GM21515 (cell line): ENCODE results near the gene SCNN1A.
"Not testable (repeated sequence)": the region's sequence is repeated elsewhere in the genome, so short reads cannot be mapped to it uniquely, and the experiment has no call there.

ENCODE experiments used
- ATAC-seq: cut with Tn5 transposase; IDR thresholded peaks from one replicate; pipeline ENCODE4 v1.9.1; 2021; ENCODE audit not compliant: unreplicated experiment

SCNN1A gene

DNA sequence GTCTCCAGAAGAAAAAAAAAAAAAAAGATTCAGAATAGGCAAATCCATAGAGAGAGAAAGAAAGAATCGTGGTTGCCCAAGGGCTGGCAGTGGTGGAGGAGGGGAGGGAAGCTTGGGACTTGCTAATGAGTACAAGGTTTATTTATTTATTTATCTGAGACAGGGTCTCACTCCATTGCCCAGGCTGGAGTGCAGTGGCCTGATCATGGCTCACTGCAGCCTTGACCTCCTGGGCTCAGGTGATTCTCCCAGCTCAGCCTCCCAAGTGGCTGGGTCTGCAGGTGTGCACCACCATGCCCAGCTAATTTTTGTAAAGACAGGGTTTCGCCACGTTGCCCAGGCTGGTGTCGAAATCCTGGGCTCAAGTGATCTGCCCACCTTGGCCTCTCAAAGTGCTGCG is 23.7 kb downstream of the SCNN1A start:
- ATAC-seq: no peak

DNA sequence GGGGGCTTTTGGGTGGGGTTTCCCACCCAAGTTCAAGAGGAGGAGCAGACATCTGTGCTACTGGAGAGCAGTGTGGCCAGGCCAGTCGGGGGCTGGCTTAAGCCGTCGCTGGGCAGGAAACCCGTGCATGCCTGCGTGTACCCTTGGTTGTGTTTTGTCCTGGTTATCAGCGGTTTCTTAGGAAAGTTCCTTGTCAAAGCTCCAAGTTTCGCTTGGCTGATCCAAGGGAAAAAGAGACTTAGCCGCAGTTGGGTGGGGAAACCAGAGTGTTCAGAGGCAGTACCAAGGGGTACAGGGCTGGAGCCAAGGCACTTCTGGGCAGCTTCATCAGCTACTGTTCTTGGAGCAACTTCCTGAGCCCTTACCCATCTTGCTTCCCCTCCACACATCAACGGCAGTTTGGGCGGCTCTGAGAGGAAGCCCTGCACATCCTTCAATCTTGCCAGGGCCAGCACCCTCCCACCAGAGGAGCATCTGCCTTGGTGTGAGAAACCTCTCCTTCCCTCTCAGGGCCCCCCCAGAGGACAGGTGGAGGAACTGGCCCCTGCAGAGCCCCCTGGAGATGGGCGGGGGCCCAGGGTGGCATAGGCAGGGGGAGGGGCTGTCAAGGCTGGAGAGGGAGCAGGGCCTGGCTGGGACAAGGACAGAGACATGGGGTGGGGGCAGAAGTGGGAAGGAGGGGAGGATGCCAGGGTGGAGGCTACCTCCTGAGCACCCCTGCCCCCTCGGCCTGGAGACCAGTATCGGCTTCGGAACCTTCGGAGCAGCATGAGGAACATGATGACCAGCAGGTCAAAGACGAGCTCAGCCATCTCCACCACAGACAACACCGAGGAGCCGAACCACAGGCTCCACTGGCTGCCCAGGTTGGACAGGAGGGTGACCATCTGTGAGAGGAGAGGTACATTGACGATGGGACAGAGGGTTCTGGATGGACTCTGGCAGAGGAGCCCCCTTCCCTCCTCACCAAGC is 27.7 kb downstream of the SCNN1A start:
- no peak for ATAC-seq

DNA sequence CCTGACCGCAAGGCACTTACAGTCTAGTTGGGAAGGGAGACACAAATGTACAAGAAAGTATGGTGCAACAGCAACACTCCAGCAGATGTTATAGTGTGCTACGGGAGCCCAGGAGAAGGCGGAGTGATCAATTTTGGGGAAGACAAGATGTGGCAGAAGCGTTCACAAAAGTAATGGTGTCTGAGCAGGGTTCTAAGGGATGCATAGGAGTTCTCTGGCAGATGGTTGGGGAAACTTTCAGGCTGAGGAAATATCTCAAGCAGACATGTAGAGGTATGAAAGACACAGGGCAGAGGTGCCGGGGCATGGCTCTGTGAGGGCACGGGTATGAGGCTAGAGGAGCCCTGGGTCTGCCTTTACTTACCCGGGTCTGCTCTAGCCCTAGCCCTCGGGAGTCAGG is 28.4 kb downstream of the SCNN1A start:
- ATAC-seq: no peak

DNA sequence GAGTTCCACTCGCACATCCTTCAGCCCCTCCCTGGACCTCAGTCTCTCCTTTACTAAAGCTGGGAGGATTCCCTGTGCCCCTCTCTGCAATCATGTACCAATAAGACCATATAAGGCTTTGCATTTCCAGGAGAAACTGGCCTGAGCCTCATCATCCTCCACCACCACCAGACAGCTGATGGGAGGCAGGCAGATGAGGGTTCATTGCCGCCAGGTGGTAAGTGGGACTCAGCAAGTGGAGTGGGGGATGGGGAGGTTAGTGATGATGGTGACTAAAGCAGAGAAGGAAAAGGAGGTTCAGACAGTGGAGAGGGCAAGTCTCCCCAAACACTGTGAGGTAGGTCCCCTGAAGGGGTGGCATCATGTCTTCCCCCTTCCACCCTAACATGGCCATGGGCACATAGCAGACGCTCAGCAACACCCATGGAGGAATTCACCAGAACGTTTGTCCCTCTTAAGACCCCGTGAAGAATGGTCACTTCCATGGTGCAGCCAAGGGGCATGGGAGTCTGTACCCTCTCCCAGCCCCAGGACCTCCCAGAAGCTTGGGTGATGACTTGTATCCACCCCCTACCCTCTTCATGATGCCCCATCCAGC is 29.0 kb downstream of the SCNN1A start:
- no peak for ATAC-seq

DNA sequence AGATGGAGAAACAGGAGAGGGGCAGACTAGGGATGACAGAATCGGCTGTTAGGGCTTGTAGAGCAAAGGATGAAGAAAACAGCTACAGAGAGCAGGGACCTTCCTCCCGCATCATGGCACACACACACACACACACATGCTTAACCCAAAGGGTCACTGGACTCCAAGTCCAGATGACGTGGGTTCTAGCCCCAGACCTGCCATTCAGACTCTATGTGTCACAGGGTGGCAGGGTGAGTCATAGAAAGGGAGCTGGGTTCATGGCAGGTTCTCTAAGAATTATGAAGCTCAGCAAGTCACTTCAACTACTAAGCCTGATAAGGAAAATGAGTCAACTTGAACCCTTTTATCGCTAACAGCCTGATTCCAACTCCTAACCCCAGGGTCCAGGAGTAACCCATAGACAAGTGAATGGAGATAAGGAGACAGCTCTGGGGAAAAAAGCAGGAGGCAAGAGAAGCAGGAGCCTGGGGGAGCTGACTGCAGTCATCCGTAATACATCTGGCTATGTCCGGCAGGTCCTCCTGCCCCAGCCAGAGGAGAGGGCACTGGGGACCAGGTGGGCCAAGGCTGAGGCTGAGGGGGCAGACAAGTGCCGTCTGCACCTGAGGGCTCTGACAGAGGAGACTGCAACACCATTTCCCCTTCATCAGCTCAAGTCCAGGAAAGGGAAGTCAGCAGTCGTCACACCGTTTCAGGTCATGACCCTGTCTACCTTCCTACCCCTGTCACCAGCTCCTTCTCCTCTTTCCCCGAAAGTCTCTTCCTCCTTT is 29.9 kb downstream of the SCNN1A start:
- no peak for ATAC-seq

DNA sequence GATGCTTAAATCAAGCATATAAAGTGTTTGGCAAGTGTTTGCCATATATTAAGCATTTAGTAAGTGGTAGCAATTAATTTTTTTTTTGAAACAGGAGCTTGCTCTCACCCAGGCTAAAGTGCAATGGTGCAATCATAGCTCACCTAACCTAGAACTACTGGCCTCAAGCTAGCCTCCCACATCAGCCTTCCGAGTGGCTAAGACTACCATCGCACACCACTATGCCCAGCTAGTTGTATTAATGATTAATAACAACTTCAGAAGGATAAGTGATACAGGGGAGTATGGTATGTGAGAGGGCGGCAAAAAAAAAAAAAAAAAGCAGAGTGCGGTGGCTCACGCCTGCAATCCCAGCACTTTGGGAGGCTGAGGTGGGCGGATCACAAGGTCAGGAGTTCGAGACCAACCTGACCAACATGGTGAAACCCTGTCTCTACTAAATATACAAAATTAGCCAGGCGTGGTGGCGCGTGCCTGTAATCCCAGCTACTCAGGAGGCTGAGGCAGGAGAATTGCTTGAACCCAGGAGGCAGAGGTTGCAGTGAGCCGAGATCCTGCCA is 31.2 kb downstream of the SCNN1A start:
- not testable (repeated sequence) for ATAC-seq

DNA sequence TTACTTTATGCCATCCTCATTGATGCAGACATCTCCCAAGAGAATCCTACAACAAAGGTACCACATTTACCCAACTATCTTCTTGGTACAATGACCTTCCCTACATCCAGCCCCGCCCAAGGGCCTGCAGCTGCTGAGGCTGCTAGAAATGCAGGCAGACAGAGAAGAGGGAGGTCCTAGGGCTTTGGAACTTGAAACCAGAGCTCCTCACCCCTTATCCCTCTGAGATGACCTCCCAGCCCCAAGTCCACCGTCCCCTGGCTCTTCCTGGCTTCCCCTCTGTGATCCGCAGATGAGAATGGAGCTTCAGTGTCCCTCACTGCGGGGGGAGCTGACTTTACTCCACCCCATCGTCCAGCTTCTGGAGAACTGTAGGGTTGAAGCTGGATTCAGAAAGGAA is 31.8 kb downstream of the SCNN1A start:
- no peak for ATAC-seq

DNA sequence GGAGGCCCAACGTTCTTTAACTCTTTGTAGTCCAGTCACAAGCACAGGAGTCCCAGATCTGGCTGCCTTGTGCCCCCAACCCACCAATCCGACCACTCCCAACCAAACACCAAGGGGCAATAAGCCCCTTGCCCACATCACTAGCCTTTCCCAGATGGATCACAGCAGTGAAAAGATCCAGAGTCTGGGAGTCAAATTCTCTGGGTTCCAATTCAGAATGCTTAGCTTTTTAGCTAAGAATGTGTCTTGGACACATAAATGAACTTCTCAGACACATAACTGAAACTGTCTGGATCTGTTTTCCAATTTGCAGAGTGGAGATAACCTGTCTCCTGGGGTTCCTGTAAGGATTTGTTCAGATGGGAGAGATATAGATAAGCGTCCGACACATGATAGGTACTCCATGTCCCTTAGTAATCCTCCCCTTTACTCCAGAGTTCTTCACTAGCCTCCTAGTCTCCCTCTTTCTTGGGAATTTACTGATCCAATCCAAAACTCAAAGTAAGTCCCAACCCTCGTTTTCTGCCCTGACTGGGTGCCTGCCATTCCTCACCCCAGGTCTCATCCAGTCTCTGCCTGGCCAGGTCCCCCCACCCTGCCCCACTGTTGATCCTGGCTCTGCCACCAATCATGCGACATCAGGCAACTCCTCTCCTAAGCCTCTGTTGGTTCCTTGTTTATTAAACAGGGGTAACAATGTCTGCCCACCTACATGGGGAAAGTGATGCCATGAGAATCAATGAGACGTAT is 33.0 kb downstream of the SCNN1A start:
- no peak for ATAC-seq

DNA sequence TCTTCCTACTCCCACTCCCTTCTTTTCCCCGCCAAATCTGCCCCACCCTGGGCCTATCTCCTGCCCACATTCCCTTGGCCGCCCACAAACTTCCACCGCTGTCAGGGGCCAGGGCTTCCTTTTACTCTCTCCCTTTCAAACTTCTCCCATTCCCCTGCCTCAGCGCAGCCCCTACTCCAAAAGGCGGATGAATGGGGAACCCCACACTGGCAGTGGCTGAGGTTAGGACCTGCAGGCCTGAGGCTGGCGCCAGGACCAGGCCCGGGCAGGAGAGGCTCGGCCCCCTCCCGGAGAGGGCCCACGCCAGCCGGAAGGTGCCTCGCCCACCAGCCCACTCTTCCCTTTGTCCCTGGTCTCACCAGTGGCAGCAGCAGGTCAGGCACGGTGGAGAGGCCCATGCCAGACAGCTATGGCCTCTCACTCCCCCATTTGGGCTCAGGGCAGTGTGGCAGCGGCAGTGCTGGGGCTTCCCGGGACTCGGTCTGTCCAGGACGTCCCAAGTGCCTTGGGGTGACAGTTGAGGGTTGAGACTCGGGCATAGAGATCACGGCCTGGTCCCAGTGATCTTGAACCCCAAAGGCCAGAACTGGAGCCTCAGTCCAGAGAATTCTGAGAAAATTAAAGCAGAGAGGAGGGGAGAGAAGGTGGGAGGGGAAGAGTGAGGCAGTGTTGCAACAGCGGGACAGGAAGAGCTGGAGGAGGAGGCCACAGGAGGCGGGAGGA is 33.8 kb downstream of the SCNN1A start, which contains the start of gene TNFRSF1A:
Gene TNFRSF1A, minus strand, starts transcription at position 660 of the 723 bp plus-strand sequence. Its CDS starts 262 bp downstream, at position 398.
- no peak for ATAC-seq

DNA sequence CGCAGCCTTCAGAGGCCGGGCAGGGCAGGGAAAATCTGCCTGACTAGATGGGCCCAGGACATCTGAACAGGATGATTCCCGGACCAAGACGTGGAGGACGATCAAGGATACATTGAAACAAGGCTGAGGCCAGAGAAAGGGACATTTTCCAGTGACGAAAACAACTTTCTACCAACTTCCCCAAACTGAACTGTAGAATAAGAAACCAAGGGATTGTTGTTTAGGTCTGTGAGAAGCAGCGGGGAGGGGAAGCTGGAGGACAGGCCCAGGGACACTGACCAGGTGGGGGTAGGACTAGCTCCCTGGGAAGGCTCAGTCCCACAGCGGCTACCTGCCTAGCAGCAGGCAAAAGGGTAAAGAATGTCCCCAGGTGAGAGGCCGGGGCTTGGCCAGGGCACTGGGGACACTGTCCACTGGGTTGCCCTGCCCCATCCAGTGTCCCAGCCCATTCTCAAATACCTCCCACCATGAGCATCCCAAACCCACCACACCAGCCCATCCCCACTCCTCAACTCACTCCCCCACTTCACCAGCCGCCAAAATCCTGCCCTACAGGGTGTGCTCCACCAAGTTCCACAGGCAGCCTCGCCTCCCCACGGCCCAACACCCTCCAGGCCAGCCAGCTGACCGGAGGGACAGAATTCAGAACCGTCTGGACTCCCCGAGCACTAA is 34.5 kb downstream of the SCNN1A start:
- no peak for ATAC-seq

DNA sequence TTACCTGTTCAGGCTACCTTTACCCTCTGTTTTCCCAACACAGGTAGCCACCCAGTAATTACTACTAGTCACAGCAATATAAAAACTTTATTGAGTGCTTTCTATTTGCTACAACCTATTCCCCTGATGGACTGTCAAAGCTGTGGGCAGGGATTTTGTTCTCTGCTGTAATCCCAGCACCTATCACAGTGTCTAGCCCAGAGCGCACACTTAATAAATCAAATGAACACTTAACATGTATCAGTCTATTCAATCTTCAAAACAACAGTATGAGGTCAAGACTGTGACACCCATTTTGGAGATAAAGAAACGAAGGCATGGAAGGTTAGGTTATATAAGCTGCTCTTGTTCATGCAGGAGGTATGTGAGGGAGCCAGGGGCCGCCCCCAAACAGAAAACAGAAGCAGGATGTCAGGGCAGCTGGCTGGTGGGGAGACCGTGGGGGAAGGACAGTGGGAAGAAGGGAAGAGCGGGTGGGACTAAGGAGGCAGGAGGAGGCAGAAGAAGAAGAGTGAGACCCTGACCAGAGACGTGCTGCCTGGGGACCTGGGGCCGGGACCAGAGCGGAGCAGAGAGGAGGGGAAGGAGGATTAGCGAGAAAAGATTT is 35.2 kb downstream of the SCNN1A start:
- ATAC-seq: no peak

DNA sequence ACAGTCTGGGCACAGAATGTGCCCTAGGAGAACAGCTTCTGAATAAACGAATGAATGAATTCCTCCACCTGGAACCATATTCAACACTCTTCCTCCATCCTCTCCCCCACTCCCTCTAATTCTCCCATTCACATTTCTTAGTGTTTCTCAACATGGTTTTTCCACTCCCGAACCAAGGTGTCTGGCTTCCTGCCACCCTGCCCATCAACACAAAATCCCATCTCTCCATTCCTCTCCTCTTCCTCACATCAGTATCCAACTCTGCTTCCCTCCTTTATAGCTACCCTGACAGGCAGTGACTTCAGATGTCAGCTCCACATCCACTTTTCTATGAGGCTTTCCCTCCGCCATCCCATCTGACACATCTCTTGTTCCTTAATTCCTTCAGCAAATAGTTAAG is 36.4 kb downstream of the SCNN1A start:
- ATAC-seq: no peak

DNA sequence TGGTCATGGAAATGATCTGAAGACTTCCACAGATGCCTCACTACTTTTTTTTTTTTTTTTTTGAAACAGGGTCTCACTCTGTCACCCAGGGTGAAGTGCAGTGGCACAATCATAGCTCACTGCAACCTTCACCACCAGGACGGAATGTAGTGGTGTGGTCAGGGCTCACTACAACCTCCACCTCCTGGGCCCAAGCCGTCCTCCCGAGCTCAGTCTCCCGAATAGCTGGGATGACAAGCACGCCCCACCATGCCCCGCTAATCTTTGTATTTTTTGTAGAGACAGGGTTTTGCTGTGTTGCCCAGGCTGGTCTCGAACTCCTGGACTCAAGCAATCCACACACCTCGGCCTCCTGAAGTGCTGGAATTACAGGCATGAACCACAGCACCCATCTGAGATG is 36.8 kb downstream of the SCNN1A start:
- not testable (repeated sequence) for ATAC-seq

DNA sequence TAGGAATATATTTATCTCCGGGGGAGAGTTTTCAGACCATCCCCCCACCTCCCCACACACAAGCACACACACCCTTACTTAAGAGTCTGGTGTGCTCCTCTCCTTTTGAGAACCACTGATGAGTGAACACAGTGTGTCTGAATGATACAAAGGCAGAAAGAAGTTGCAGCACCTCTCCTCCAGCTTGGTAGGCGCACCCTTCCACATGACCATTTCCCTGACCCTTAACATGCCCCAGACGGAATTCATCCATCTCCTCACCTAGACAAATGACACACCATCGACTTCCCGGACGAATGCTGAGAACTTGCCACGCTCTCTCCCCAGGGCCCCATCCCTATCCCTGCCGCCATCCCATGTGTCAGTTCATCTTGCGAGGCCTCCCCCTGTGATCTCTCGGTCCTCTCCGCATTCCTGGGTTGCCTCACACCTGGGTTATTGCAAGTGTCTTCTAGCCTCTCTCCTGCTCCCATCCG is 37.4 kb downstream of the SCNN1A start:
- no peak for ATAC-seq

DNA sequence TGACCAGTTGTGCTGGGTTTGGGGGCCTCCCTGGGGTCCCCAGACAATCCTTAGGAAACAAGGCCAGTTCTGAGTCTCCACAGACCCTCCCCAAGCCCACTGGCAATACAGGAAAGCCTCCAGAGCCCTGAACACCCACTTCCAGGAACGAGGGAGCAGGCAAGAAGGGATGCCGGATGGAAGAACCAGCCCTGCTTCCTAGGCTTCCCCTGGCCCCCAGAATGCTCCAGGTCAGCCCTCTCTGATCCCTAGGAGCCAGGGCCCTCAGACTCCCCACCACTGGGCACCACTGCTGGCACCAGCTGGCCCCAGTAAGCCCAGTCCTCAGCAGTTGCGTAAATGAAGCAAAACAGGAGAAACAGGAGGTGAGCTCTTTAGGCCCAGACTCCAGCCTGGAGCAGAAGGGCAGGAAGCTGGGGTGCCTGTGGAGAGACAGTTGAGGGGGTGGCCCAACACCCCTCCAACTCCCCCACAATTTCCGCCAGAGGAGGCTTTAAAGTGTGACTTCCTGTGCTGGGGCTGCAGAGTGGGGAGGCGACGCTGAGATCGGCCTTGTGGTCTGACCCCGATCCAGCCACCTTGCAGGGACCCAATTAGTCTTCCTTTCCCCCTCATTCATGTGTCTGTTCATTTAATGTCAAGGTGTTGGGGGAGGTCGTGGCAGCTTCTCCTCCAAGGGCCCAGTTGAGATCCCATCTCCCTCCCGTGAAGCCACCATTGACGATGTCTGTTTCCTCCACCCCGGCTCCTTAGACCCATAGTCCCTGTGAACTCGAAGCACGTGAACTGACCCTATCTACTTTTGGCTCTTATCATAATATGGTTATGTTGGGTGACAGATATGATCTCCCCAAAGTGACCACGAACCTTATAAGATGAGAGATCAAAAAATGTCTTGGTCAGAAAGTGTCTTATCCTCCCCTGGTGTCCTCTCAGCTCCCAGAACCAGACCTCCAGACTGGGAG is 38.2 kb downstream of the SCNN1A start:
- ATAC-seq: no peak

DNA sequence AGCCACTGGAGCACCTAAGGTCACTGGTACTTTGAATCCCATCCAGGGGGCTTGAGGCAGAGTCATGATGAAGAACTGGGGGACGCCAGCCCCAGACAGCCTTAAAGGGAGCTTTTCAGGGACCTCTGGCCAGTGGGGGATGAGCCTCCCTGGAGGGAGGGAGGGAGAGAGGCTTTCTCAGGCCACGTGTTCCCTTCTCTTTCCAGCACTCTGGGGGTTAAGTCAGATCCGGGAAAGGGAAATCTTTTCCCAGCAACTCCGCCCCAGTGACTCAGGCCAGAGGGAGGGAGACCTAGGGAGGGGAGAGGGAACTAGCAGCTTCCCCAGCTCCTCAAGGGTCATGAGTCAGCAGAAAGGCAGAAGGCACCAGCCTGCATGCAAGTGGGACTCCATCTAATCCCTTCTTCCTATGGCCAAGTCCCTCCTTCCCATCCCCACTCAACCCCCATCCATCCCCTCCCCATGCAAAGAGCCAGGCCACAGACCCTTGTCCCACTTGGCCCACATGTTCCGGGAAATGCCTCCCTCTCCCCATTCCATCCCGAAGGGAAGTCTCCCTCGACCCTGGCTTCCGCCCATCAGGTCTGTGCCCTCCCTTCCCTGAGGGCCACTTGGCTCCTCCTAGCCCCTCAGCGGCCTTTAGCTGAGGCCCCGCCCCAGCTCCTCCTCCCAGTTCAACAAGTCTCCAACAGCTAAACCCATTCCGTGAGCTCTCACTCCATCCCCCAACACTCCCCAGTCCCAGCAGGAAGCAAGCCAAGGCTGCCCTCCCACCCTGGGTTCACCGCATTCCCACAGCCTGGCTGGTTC is 39.1 kb downstream of the SCNN1A start:
- ATAC-seq: no peak
